Tibial artery (tissue), 4 donors: ENCODE results near the gene PKNOX2.

Experiments
- DNase-seq, 2 donors: peaks; one replicate each; pipeline ENCODE4 v3.0.0-alpha.2; 2019
- H3K27ac ChIP-seq, 2 donors: fragments of 200-600 bp; sonication (generic) in 1 of 2; 1 replicate in 1 of 2; 2 replicates in 1 of 2; pipeline ENCODE4 v1.5.1; 2018 to 2019; ENCODE audit warnings: mild to moderate bottlenecking in 1 of 2
- H3K27me3 ChIP-seq, 2 donors: fragments of 200-600 bp; sonication (generic) in 1 of 2; one replicate each; pipeline versions ENCODE4 v1.5.1 to v1.6.0; 2016 to 2019
- H3K36me3 ChIP-seq, 3 donors: fragments of 200-600 bp; sonication (generic) in 2 of 3; one replicate each; pipeline ENCODE4 v1.5.1; 2016 to 2019; ENCODE audit warnings: mild to moderate bottlenecking in 2 of 3
- H3K4me1 ChIP-seq, 4 donors: fragments of 200-600 bp; sonication (generic) in 2 of 4; 1 replicate in 3 of 4; 2 replicates in 1 of 4; pipeline ENCODE4 v1.5.1; 2016 to 2019
- H3K4me3 ChIP-seq, 2 donors: fragments of 200-600 bp; sonication (generic) in 1 of 2; 1 replicate in 1 of 2; 2 replicates in 1 of 2; pipeline ENCODE4 v1.5.1; 2018 to 2019; ENCODE audit warnings: mild to moderate bottlenecking in 2 of 2
- H3K9me3 ChIP-seq, 3 donors: fragments of 200-600 bp; sonication (generic) in 1 of 3; one replicate each; pipeline ENCODE4 v1.5.1; 2016 to 2019
- intact Hi-C: fragments of 100-400 bp; cut with DNase I; formaldehyde crosslinking; loops from one replicate; pipeline ENCODE4 v1.15.0; 2023; ENCODE audit warnings: low total_unique reads
- TF ChIP-seq, protein P1 (sequence below), 2 experiments: fragments of 200-600 bp in 1 of 2; fragments of 450-650 bp in 1 of 2; IDR thresholded peaks; one replicate each; pipeline ENCODE4 v1.5.1; 2017 to 2019; ENCODE audit warnings: antibody characterized with exemption in 2 of 2, mild to moderate bottlenecking in 1 of 2, moderate library complexity in 1 of 2

The PKNOX2 gene

DNA sequence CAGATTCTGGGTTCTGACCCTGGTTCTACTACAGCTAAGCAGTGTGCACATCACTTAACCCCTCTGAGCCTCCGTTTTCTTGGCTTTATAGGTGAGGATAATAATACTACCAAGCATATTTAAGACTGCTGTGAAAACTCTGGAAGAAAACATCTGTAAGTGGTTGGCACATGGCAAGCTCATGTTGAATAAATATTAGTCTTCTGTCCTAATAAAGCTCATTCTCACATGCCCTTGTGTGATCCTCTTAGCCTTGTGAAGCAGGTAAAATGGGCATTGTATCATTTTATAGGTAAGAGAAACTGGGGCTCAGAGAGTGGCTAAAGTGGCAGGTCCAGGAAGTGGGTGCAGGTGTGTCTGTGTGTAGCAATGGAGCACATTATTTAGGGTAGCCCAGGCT, 8.5 kb downstream of the PKNOX2 start:
- no peaks in the 10 kb centered on the region for H3K9me3 ChIP-seq
- DNase-seq = no peak
- no peak overlapping the region for H3K4me3 ChIP-seq
- H3K4me1 ChIP-seq = peaks cover 0 to 53% (median 28%) of the 10 kb centered on the region in 4 donors
- H3K27me3 ChIP-seq = peaks cover 0 to 3% of the 10 kb centered on the region in 2 donors
- TF ChIP-seq, protein P1, sequence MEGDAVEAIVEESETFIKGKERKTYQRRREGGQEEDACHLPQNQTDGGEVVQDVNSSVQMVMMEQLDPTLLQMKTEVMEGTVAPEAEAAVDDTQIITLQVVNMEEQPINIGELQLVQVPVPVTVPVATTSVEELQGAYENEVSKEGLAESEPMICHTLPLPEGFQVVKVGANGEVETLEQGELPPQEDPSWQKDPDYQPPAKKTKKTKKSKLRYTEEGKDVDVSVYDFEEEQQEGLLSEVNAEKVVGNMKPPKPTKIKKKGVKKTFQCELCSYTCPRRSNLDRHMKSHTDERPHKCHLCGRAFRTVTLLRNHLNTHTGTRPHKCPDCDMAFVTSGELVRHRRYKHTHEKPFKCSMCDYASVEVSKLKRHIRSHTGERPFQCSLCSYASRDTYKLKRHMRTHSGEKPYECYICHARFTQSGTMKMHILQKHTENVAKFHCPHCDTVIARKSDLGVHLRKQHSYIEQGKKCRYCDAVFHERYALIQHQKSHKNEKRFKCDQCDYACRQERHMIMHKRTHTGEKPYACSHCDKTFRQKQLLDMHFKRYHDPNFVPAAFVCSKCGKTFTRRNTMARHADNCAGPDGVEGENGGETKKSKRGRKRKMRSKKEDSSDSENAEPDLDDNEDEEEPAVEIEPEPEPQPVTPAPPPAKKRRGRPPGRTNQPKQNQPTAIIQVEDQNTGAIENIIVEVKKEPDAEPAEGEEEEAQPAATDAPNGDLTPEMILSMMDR (IDR thresholded peaks at IDR 0.05) = no peak
- intact Hi-C loops = no loop called here
- no peak overlapping the region for H3K27ac ChIP-seq
- H3K36me3 ChIP-seq = no peaks in the 10 kb centered on the region

DNA sequence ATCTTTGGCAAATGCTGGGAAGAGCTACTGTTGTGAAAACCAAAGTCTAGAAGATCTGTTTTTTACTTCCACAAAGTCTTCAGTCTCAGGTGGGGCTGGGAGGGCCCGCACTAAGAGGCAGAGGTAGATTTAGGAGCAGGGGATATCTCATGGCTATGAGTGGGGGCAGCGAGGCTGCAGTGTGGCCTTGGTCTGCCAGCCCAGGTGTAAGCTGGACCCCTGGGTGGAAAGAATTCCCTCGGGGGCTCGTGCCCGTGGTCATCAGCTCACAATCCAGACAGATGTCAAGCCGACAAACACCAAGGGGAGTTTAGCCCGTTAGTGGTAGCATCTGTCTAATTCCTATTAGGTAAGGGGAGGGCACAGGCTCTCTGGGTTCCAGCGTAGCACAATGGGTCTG, 9.0 kb downstream of the PKNOX2 start:
- intact Hi-C loops = no loop called here
- Histone ChIP-seq H3K36me3 (no peaks in the 10 kb centered on the region), H3K9me3 (no peaks in the 10 kb centered on the region), H3K27me3 (peaks cover 0 to 3% of the 10 kb centered on the region in 2 donors), H3K27ac (no peak overlapping the region), H3K4me3 (no peak overlapping the region), H3K4me1 (peaks cover 0 to 47% (median 25%) of the 10 kb centered on the region in 4 donors)
- DNase-seq = no peak
- TF ChIP-seq, protein P1 (IDR thresholded peaks at IDR 0.05) = no peak

DNA sequence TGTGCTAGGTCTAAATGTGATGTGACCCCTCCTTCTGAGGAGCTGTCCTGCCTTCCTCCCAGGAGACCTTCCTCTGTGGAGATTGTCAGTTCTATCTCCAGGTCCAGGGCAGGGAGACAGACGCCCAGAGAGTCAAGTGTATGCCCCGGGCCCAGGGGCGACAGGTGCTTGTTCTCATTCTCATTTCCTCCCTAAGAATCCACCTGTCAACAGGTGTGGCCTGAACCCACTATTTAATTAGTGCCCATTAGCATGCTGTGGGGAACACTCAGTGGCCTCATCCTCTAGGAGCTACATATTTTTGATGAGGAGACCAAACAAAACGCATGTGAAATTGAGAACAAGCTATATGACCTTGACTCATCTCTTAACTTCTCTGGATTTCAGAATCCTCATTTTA, 9.5 kb downstream of the PKNOX2 start:
- no peak for DNase-seq
- Histone ChIP-seq H3K36me3 (no peaks in the 10 kb centered on the region), H3K27ac (no peak overlapping the region), H3K27me3 (peaks cover 0 to 3% of the 10 kb centered on the region in 2 donors), H3K4me3 (no peak overlapping the region), H3K9me3 (no peaks in the 10 kb centered on the region), H3K4me1 (peaks cover 0 to 42% (median 25%) of the 10 kb centered on the region in 4 donors)
- TF ChIP-seq, protein P1 (IDR thresholded peaks at IDR 0.05) = no peak
- intact Hi-C loops = no loop called here

DNA sequence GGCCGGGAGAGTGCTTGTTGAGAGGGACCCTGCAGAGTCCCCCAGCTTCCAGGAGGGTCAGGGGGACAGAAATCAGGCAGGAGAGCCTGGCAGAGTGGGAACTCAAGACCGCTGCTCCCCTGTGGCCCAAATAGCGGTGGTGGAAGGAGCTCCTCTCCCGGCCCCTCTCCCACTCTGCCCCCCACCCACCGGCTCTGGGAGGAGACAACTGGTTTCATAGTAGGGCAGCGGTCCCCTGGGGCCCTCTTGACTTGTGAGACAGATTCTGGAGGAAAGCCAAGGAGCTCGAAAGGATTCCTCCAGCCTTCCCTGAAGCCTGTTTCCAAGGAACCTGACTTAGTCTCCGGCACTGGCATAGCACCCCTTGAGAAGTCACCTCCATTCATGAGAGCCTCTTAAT, 10.1 kb downstream of the PKNOX2 start:
- no peak overlapping the region for H3K4me3 ChIP-seq
- no peaks in the 10 kb centered on the region for H3K9me3 ChIP-seq
- H3K27ac ChIP-seq = no peak overlapping the region
- H3K4me1 ChIP-seq = peaks cover 0 to 36% (median 22%) of the 10 kb centered on the region in 4 donors
- H3K36me3 ChIP-seq = no peaks in the 10 kb centered on the region
- peaks cover 0 to 3% of the 10 kb centered on the region in 2 donors for H3K27me3 ChIP-seq
- TF ChIP-seq, protein P1 (IDR thresholded peaks at IDR 0.05) = no peak
- no peak for DNase-seq
- intact Hi-C loops = no loop called here

DNA sequence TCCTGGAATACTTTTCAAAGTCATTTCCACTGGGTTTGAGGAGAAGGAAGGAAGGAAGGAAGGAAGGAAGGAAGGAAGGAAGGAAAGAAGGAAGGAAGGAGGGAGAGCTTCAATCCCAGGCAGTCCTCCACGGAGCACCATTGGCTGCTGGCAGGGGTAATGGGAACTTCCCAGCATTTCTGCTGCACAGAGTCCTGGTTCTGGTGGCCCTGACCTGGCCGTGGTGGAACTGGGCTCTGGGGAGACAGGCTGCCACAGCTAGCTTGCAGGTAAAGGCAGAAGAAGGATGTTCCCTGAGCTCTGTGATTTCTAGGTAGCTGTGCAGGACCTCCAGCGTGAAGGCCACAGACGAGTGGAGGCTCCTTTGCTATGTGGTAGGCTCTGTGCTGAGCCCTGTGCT, 10.6 kb downstream of the PKNOX2 start:
- H3K36me3 ChIP-seq = no peaks in the 10 kb centered on the region
- no peak overlapping the region for H3K27ac ChIP-seq
- intact Hi-C loops = no loop called here
- no peak for DNase-seq
- TF ChIP-seq, protein P1 (IDR thresholded peaks at IDR 0.05) = no peak
- H3K4me3 ChIP-seq = no peak overlapping the region
- H3K4me1 ChIP-seq = peaks cover 0 to 31% (median 18%) of the 10 kb centered on the region in 4 donors
- H3K27me3 ChIP-seq = peaks cover 0 to 3% of the 10 kb centered on the region in 2 donors
- H3K9me3 ChIP-seq = no peaks in the 10 kb centered on the region
